CD14-positive monocyte (primary cell): ENCODE measurements around the gene MTHFS. TPM values are rescaled to one million over a fixed set of nuclear protein-coding genes. Genes with fewer than 3 reads are reported as not detected.
"Not testable (repeated sequence)": the region's sequence is repeated elsewhere in the genome, so short reads cannot be mapped to it uniquely, and the experiment has no call there.

Experiments used
- DNase-seq, 3 donors: peaks; one replicate each; pipeline ENCODE4 v3.0.0-alpha.2; 2011 to 2022
- H2AFZ ChIP-seq: 2 replicates; pipeline ENCODE4 v1.6.0; 2012; ENCODE audit warnings: mild to moderate bottlenecking, low read depth, low read length, inconsistent platforms; ENCODE audit not compliant: insufficient read depth, poor library complexity, severe bottlenecking
- H3K27ac ChIP-seq, 2 donors: 1 replicate in 1 of 2; 2 replicates in 1 of 2; pipeline ENCODE4 v1.5.1; 2012 to 2013; ENCODE audit warnings: low read length in 2 of 2, control low read depth in 1 of 2, inconsistent platforms in 1 of 2, low read depth in 1 of 2, mild to moderate bottlenecking in 1 of 2
- H3K27me3 ChIP-seq, 2 donors: one replicate each; pipeline versions ENCODE4 v1.6.0 to v1.6.1; 2011 to 2013; ENCODE audit warnings: low read length in 2 of 2; ENCODE audit not compliant: control insufficient read depth in 2 of 2, insufficient read depth in 2 of 2
- H3K36me3 ChIP-seq, 2 donors: replicated peaks in 1 of 2; 1 replicate in 1 of 2; 2 replicates in 1 of 2; pipeline versions ENCODE4 v1.5.1 to v1.6.1; 2012 to 2013; ENCODE audit warnings: low read length in 2 of 2, control low read depth in 1 of 2, inconsistent platforms in 1 of 2, mild to moderate bottlenecking in 1 of 2; ENCODE audit not compliant: insufficient read depth in 2 of 2, control insufficient read depth in 1 of 2
- H3K4me1 ChIP-seq, 2 donors: 1 replicate in 1 of 2; 2 replicates in 1 of 2; pipeline versions ENCODE4 v1.5.1 to v1.6.1; 2012 to 2013; ENCODE audit warnings: low read length in 2 of 2, control low read depth in 1 of 2, inconsistent platforms in 1 of 2, mild to moderate bottlenecking in 1 of 2, moderate library complexity in 1 of 2; ENCODE audit not compliant: insufficient read depth in 2 of 2, control insufficient read depth in 1 of 2
- H3K4me2 ChIP-seq: replicated peaks from 2 replicates; pipeline ENCODE3; 2012; ENCODE audit warnings: low read length, moderate library complexity, mild to moderate bottlenecking; ENCODE audit not compliant: poor library complexity, severe bottlenecking; ENCODE audit errors: extremely low read depth
- H3K4me3 ChIP-seq, 3 experiments: fragments of 200-600 bp in 1 of 3; sonication (generic) in 1 of 3; replicated peaks in 1 of 3; 1 replicate in 2 of 3; 2 replicates in 1 of 3; pipeline ENCODE4 v1.5.1; 2011 to 2013; ENCODE audit warnings: low read length in 3 of 3, mild to moderate bottlenecking in 3 of 3, control low read depth in 2 of 3, low read depth in 2 of 3, inconsistent platforms in 1 of 3, moderate library complexity in 1 of 3
- H3K79me2 ChIP-seq: 2 replicates; pipeline ENCODE4 v1.6.0; 2012; ENCODE audit warnings: mild to moderate bottlenecking, control low read depth, inconsistent platforms, low read length, moderate library complexity; ENCODE audit not compliant: insufficient read depth
- H3K9ac ChIP-seq: 2 replicates; pipeline ENCODE4 v1.6.0; 2017; ENCODE audit warnings: low read length, mild to moderate bottlenecking; ENCODE audit not compliant: insufficient read depth, poor library complexity, severe bottlenecking
- H3K9me3 ChIP-seq, 2 donors: replicated peaks in 1 of 2; 1 replicate in 1 of 2; 2 replicates in 1 of 2; pipeline versions ENCODE4 v1.5.1 to v1.6.1; 2012 to 2013; ENCODE audit warnings: low read length in 2 of 2, control low read depth in 1 of 2; ENCODE audit not compliant: control insufficient read depth in 1 of 2, insufficient read depth in 1 of 2
- H4K20me1 ChIP-seq: 2 replicates; pipeline ENCODE4 v1.6.0; 2012; ENCODE audit warnings: mild to moderate bottlenecking, low read length, control low read depth, moderate library complexity; ENCODE audit not compliant: insufficient read depth
- H3K27ac Mint-ChIP-seq, 7 donors: one replicate each; pipeline ENCODE4 v1.8.0; 2020; ENCODE audit warnings: mild to moderate bottlenecking in 7 of 7, mixed read lengths in 7 of 7, moderate library complexity in 6 of 7, inconsistent platforms in 2 of 7
- H3K27me3 Mint-ChIP-seq, 3 donors: one replicate each; pipeline ENCODE4 v1.8.0; 2021 to 2022; ENCODE audit warnings: low read depth in 3 of 3, mild to moderate bottlenecking in 3 of 3, mixed read lengths in 3 of 3, moderate library complexity in 3 of 3, inconsistent platforms in 1 of 3
- H3K36me3 Mint-ChIP-seq, 2 donors: one replicate each; pipeline ENCODE4 v1.8.0; 2020; ENCODE audit warnings: mixed read lengths in 2 of 2, inconsistent platforms in 1 of 2, mild to moderate bottlenecking in 1 of 2
- H3K4me1 Mint-ChIP-seq: one replicate; pipeline ENCODE4 v1.8.0; 2020; ENCODE audit warnings: mild to moderate bottlenecking, mixed read lengths
- H3K4me3 Mint-ChIP-seq, 2 donors: one replicate each; pipeline ENCODE4 v1.8.0; 2020; ENCODE audit warnings: mild to moderate bottlenecking in 2 of 2, mixed read lengths in 2 of 2, moderate library complexity in 1 of 2
- H3K9me3 Mint-ChIP-seq, 7 donors: one replicate each; pipeline ENCODE4 v1.8.0; 2020 to 2022; ENCODE audit warnings: mixed read lengths in 7 of 7, mild to moderate bottlenecking in 6 of 7, moderate library complexity in 6 of 7, inconsistent platforms in 2 of 7
- CTCF ChIP-seq: fragments of 200-600 bp; IDR thresholded peaks from one replicate; pipeline ENCODE4 v1.8.0; 2022; ENCODE audit warnings: antibody characterized with exemption, mild to moderate bottlenecking
- WGBS: methylation state at CpG from one replicate; pipeline ENCODE4 v1.1.5; 2013; ENCODE audit warnings: missing lambda C conversion rate; ENCODE audit not compliant: insufficient coverage; 5-methylcytosine and 5-hydroxymethylcytosine counted together
- intact Hi-C, 2 donors: fragments of 100-400 bp; cut with micrococcal nuclease; formaldehyde crosslinking; loops; one replicate each; pipeline versions ENCODE4 v1.15.0 to v1.15.1; 2023
- polyA plus RNA-seq, 3 donors: library from polyadenylated mRNA; depleted of rRNA in 1 of 3; unstranded in 2 of 3; stranded (reverse) in 1 of 3; fragments of 300-500 nt in 2 of 3; fragments of >200 nt in 1 of 3; fragmentation: Illumina TruSeq in 2 of 3; gene quantifications; 1 replicate in 2 of 3; 2 replicates in 1 of 3; pipeline ENCODE4 v1.2.3, GENCODE V29; 2012 to 2021

The MTHFS gene
- polyA plus RNA-seq, 3 donors = 44.6 to 129 (median 76.4) TPM

DNA sequence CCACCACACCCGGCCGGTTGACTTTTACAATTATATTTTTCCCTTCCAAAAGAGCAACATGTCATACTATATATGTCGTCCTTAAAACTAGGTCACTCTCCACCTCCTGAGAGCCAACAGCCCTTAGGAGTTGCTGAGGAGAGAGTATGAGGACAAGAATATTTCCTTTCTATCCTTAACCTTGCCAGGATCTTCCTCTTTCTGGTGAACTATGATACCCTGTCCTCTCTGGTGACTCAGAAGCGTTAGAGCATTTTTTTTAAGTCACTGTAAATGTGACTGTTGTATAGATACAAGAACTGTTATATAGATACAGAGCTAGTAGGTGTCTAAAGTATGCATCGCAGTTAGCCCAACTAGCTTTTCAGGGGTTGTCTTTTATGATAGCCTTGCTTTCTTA is 33.7 kb upstream of the MTHFS start:
- Histone ChIP-seq H3K4me2 (no peak overlapping the region), H3K27me3 (no peaks in the 10 kb centered on the region), H3K9me3 (peaks cover 0 to 6% of the 10 kb centered on the region in 2 donors), H3K4me1 (peaks cover 12 to 13% of the 10 kb centered on the region in 2 donors), H3K79me2 (no peaks in the 10 kb centered on the region), H3K9ac (no peak overlapping the region), H2AFZ (no peak overlapping the region), H3K36me3 (no peaks in the 10 kb centered on the region), H3K4me3 (no peak overlapping the region), H4K20me1 (no peaks in the 10 kb centered on the region), H3K27ac (no peak overlapping the region)
- peaks cover 6 to 19% (median 11%) of the 10 kb centered on the region in 7 donors for H3K9me3 Mint-ChIP-seq
- H3K4me3 Mint-ChIP-seq = no peak overlapping the region
- TF ChIP-seq CTCF = no peak
- H3K36me3 Mint-ChIP-seq = peaks cover 3 to 4% of the 10 kb centered on the region in 2 donors
- peaks cover 22% of the 10 kb centered on the region for H3K4me1 Mint-ChIP-seq
- peak overlapping the region in 1 of 7 donors; percentile 35 for H3K27ac Mint-ChIP-seq
- peaks cover 1 to 8% (median 2%) of the 10 kb centered on the region in 3 donors for H3K27me3 Mint-ChIP-seq
- peak; percentile 30 to 56 (median 51) for DNase-seq
- intact Hi-C loops = no loop called here
- 100% methylated on average over 2 of the region's 5 CpGs for WGBS

- H2AFZ ChIP-seq = no peak overlapping the region
- H3K4me2 ChIP-seq = no peak overlapping the region
- Mint-ChIP-seq H3K4me3 (no peak overlapping the region), H3K27me3 (peaks cover 1 to 9% (median 2%) of the 10 kb centered on the region in 3 donors), H3K27ac (peak overlapping the region in 1 of 7 donors; percentile 11), H3K9me3 (peaks cover 8 to 23% (median 12%) of the 10 kb centered on the region in 7 donors), H3K36me3 (peaks cover 3 to 5% of the 10 kb centered on the region in 2 donors), H3K4me1 (peaks cover 24% of the 10 kb centered on the region)
- H3K9ac ChIP-seq = no peak overlapping the region
- H3K4me3 ChIP-seq = no peak overlapping the region
- no peaks in the 10 kb centered on the region for H4K20me1 ChIP-seq
- DNase-seq = no peak
- 75% methylated on average over 1 of the region's 2 CpGs for WGBS
- peaks cover 7% of the 10 kb centered on the region for H3K79me2 ChIP-seq
- H3K27me3 ChIP-seq = no peaks in the 10 kb centered on the region
- no peaks in the 10 kb centered on the region for H3K36me3 ChIP-seq
- intact Hi-C loops = loop anchor here in 1 of 2 donors (10.0 kb wide), 1 partner anchor 55 kb away; no protein-coding TSS in a partner anchor
- H3K27ac ChIP-seq = no peak overlapping the region
- no peak for TF ChIP-seq CTCF
- peaks cover 18 to 19% of the 10 kb centered on the region in 2 donors for H3K4me1 ChIP-seq
- H3K9me3 ChIP-seq = peaks cover 0 to 7% of the 10 kb centered on the region in 2 donors
These were observed 32.6 kb upstream of the MTHFS start for GRCh38 chr15:79929412-79929811.

GRCh38 chr15:79926116-79926515 is 29.3 kb upstream of the MTHFS start:
- H3K27ac ChIP-seq, H3K27me3 ChIP-seq, H3K27ac Mint-ChIP-seq, H3K9ac ChIP-seq, DNase-seq, H3K4me2 ChIP-seq, H3K4me3 ChIP-seq, H3K4me3 Mint-ChIP-seq, H2AFZ ChIP-seq, H4K20me1 ChIP-seq, H3K27me3 Mint-ChIP-seq: not testable (repeated sequence)
- Mint-ChIP-seq H3K36me3 (peaks cover 17 to 19% of the 10 kb centered on the region in 2 donors), H3K4me1 (peaks cover 23% of the 10 kb centered on the region), H3K9me3 (peaks cover 22 to 42% (median 30%) of the 10 kb centered on the region in 7 donors)
- 98% methylated on average over 36 of the region's 36 CpGs for WGBS
- peaks cover 24 to 30% of the 10 kb centered on the region in 2 donors for H3K4me1 ChIP-seq
- intact Hi-C loops = loop anchor here in 1 of 2 donors (10.0 kb wide), 1 partner anchor 51 kb away; no protein-coding TSS in a partner anchor
- peaks cover 0 to 10% of the 10 kb centered on the region in 2 donors for H3K36me3 ChIP-seq
- peaks cover 7 to 19% of the 10 kb centered on the region in 2 donors for H3K9me3 ChIP-seq
- peaks cover 40% of the 10 kb centered on the region for H3K79me2 ChIP-seq
